ENCODE measurements around the gene SLC38A1.

SLC38A1 gene

DNA sequence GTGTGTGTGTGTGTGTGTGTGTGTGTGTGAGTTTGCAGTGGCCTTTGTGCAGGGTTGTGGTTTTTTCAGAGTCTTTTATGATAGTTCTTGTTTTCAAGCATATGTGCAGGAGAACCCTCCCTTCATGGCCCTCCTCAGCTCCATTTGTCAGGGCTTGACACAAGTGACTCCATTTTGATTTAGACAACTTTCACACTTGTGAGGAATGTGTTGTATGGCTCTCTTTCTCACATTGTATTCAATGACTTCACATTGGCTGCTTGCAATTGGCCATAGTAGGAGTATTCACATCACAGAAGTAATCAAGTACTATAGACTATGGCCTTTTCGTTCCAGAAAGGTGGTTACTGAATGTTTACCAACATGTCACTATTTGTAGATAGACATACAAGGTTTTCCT is 133.1 kb downstream of the SLC38A1 start:
- DNase-seq (ENCODE audit: low read depth), result no peak
- TF ChIP-seq, protein P1, sequence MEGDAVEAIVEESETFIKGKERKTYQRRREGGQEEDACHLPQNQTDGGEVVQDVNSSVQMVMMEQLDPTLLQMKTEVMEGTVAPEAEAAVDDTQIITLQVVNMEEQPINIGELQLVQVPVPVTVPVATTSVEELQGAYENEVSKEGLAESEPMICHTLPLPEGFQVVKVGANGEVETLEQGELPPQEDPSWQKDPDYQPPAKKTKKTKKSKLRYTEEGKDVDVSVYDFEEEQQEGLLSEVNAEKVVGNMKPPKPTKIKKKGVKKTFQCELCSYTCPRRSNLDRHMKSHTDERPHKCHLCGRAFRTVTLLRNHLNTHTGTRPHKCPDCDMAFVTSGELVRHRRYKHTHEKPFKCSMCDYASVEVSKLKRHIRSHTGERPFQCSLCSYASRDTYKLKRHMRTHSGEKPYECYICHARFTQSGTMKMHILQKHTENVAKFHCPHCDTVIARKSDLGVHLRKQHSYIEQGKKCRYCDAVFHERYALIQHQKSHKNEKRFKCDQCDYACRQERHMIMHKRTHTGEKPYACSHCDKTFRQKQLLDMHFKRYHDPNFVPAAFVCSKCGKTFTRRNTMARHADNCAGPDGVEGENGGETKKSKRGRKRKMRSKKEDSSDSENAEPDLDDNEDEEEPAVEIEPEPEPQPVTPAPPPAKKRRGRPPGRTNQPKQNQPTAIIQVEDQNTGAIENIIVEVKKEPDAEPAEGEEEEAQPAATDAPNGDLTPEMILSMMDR (IDR thresholded peaks at IDR 0.05; ENCODE audit: control insufficient read depth, insufficient read depth, low read depth, low read length, missing control alignments), result no peak
- no peak overlapping the region for H3K4me3 ChIP-seq (ENCODE audit: control insufficient read depth, low read depth, low read length)

DNA sequence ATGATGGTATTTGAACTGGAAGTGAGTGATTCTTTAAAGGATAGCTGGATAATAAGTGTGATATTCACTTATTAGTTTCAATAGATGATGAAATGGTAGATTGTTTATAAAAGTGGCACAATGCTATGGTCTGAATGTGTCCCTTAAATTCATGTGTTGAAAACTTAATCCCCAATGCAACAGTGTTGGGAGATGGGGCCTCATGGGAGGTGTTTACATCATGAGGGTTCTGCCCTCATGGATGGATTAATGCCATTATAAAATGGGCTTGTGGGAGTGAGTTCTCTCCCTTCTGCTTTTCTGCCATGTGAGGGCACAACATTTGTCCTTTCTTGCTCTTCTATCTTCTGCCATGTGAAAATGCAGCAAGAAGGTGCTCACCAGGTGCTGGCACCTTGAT is 134.0 kb downstream of the SLC38A1 start:
- no peak for DNase-seq (ENCODE audit: low read depth)
- H3K4me3 ChIP-seq (ENCODE audit: control insufficient read depth, low read depth, low read length), result no peak overlapping the region
- TF ChIP-seq, protein P1 (IDR thresholded peaks at IDR 0.05; ENCODE audit: control insufficient read depth, insufficient read depth, low read depth, low read length, missing control alignments), result no peak

DNA sequence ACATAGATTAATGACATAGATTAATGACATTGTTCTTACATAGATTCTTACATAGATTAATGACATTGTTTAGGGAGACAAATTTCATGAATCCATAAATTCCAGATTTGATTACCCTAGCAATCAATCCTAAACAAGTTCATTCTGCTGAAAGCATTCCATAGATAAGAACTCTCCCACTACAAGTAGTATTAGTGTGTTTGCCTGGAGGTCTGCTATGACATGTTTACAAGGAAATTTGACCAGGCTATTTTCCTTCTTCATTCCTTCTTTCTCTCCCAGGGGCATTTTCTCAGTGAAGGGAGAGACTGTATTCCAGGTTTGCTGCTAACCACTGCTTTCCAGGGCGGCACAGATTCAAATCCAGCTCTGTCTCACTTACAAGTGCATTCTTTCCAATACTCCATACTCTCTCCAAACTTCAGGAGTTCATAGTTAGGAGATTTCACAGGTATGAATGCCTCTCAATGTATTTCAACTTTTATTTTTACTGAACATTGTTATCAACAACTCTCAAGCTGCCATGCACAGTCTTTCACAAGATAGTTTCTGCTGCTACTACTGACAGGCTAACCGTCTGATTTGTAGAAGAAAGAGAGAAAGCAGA is 134.5 kb downstream of the SLC38A1 start:
- DNase-seq (ENCODE audit: low read depth), result no peak
- H3K4me3 ChIP-seq (ENCODE audit: control insufficient read depth, low read depth, low read length), result no peak overlapping the region
- TF ChIP-seq, protein P1 (IDR thresholded peaks at IDR 0.05; ENCODE audit: control insufficient read depth, insufficient read depth, low read depth, low read length, missing control alignments), result no peak

DNA sequence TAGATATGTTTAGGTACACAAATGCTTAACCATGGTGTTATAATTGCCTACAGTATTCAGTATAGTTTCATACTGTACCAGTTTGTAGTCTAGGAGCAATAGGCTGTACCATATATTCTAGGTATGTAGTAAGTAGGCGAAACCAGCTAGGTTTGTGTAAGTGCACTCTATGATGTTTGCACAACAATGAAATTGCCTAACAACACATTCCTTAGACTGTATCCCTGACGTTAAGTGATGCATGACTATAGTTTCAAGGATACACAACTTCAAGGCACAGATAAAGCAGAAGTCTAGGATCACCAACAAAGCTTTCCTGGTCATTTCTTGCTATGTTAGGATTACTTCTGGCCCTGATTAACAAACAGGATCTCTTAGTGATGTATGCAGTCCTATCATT is 135.1 kb downstream of the SLC38A1 start:
- H3K4me3 ChIP-seq (ENCODE audit: control insufficient read depth, low read depth, low read length), result no peak overlapping the region
- TF ChIP-seq, protein P1 (IDR thresholded peaks at IDR 0.05; ENCODE audit: control insufficient read depth, insufficient read depth, low read depth, low read length, missing control alignments), result no peak
- no peak for DNase-seq (ENCODE audit: low read depth)
